Heart right ventricle (tissue), 16 donors: ENCODE data around the gene EPM2A. TPM values are rescaled to one million over a fixed set of nuclear protein-coding genes. Genes with fewer than 3 reads are reported as not detected.
"Not testable (repeated sequence)": the region's sequence is repeated elsewhere in the genome, so short reads cannot be mapped to it uniquely, and the experiment has no call there.

Experiments
- ATAC-seq, 8 donors: fragments of 200-7000 bp; cut with Tn5 transposase; one replicate each; pipeline ENCODE4 v1.9.1; 2020; ENCODE audit warnings: mild to moderate bottlenecking in 8 of 8, moderate library complexity in 8 of 8, moderate number of reproducible peaks in 1 of 8
- DNase-seq, 2 donors: peaks; one replicate each; pipeline ENCODE4 v3.0.0-alpha.2; 2020
- H3K27ac ChIP-seq, 10 donors: fragments of 200-600 bp; sonication (generic) in 2 of 10; one replicate each; pipeline versions ENCODE4 v1.5.0 to v1.8.0; 2020 to 2022; ENCODE audit warnings: mild to moderate bottlenecking in 3 of 10
- H3K27me3 ChIP-seq, 7 donors: fragments of 200-600 bp; one replicate each; pipeline ENCODE4 v1.8.0; 2021 to 2022; ENCODE audit warnings: mild to moderate bottlenecking in 2 of 7
- H3K36me3 ChIP-seq, 9 donors: fragments of 200-600 bp; sonication (generic) in 1 of 9; one replicate each; pipeline versions ENCODE4 v1.5.0 to v1.8.0; 2020 to 2022; ENCODE audit warnings: mild to moderate bottlenecking in 2 of 9
- H3K4me1 ChIP-seq, 9 donors: fragments of 200-600 bp; sonication (generic) in 1 of 9; one replicate each; pipeline versions ENCODE4 v1.5.0 to v1.8.0; 2020 to 2022; ENCODE audit warnings: mild to moderate bottlenecking in 4 of 9
- H3K4me3 ChIP-seq, 10 donors: fragments of 200-600 bp; sonication (generic) in 2 of 10; one replicate each; pipeline versions ENCODE4 v1.5.0 to v1.8.0; 2020 to 2022; ENCODE audit warnings: mild to moderate bottlenecking in 7 of 10, moderate library complexity in 2 of 10
- H3K9me3 ChIP-seq, 11 donors: fragments of 200-600 bp in 10 of 11; sonication (generic) in 2 of 11; one replicate each; pipeline versions ENCODE4 v1.5.0 to v1.8.0; 2013 to 2022; ENCODE audit warnings: mild to moderate bottlenecking in 2 of 11, control low read depth in 1 of 11, moderate library complexity in 1 of 11
- WGBS, 2 donors: extraction: QIAGEN DNeasy Blood & Tissue Kit; methylation state at CpG; one replicate each; pipeline ENCODE4 v1.1.7; 2013; ENCODE audit warnings: inconsistent platforms in 1 of 2; 5-methylcytosine and 5-hydroxymethylcytosine counted together
- intact Hi-C, 10 donors: fragments of 100-400 bp; cut with DNase I; formaldehyde crosslinking; loops; one replicate each; pipeline versions ENCODE4 v1.11.1 to v1.14.2; 2022
- polyA plus RNA-seq, 2 donors: library from polyadenylated mRNA; stranded (reverse); fragments of 200-250 nt; gene quantifications; one replicate each; pipeline ENCODE4 v1.2.3, GENCODE V29; 2013
- total RNA-seq, 10 donors: library from RNA; stranded (reverse); fragmentation: NEBNext Ultra II Directional in 3 of 10; extraction: Animal tissue kit (Norgen Biotek cat#: 25700) in 3 of 10; gene quantifications; one replicate each; pipeline versions ENCODE4 v1.2.1 to v1.2.4, GENCODE V29; 2021 to 2023
- TF ChIP-seq, protein P1 (sequence below), 9 donors: fragments of 200-600 bp; sonication (generic) in 2 of 9; IDR thresholded peaks; one replicate each; pipeline versions ENCODE4 v1.5.0 to v1.8.0; 2021 to 2022; ENCODE audit warnings: antibody characterized with exemption in 9 of 9, mild to moderate bottlenecking in 5 of 9, moderate library complexity in 1 of 9
- donor health status: Arrhythmogenic right ventricular cardiomyopathy.
- donor health status: ischemic (EF 13 %, LVEDD 7.1; RV severe dilation, severe dysfunction).
- donor health status: healthy with polysubstance abuse.
- donor health status: DM: no; HTN: yes; CAD: no.
- donor health status: DM: no; HTN: no; CAD: no.
- donor health status: ischemic (EF 25% LVEDD 6.9; RV normal size, moderate dysfunction).
- donor health status: ischemic (EF 25% LVEDD 5.7; RV mildly dilated, moderate dysfunction).
- donor health status: healthy.
- donor health status: DM: yes; HTN: yes; CAD: no.
- donor health status: Ischemic cardiomyopathy.
- donor health status: ischemic (EF 35%, LVEDD 5.7; RV mildly dilated, moderate dysfunction).
- donor health status: nonischemic (EF 11% LVEDD 7.7; RV severe dilation, severe dysfunction).
- donor health status: DM: yes; HTN: yes; CAD: no.
- donor health status: PGD.
- donor health status: ischemic (EF 29% LVEDD 5.4; RV normal size, mild dysfunction).
- donor health status: nonischemic (EF 23%, LVEDD 6.1; RV moderate dilation, normal function).

The EPM2A gene
- total and polyA plus RNA-seq, 12 donors = 11.0 to 60.9 (median 43.2) TPM

GRCh38 chr6:145745861-145746260, 10.5 kb upstream of the EPM2A start:
- 93 to 94% methylated on average over 1 of the region's 1 CpG for WGBS, 2 donors
- Histone ChIP-seq H3K9me3 (peaks cover 0 to 12% (median 0%) of the 10 kb centered on the region in 11 donors), H3K27me3 (no peaks in the 10 kb centered on the region), H3K27ac (no peak overlapping the region), H3K36me3 (no peaks in the 10 kb centered on the region), H3K4me3 (no peak overlapping the region), H3K4me1 (peaks cover 0 to 9% (median 0%) of the 10 kb centered on the region in 9 donors)
- no peak for DNase-seq
- intact Hi-C loops = loop anchor here in 1 of 10 donors (10.0 kb wide), 1 partner anchor 49 kb away; no protein-coding TSS in a partner anchor
- TF ChIP-seq, protein P1, sequence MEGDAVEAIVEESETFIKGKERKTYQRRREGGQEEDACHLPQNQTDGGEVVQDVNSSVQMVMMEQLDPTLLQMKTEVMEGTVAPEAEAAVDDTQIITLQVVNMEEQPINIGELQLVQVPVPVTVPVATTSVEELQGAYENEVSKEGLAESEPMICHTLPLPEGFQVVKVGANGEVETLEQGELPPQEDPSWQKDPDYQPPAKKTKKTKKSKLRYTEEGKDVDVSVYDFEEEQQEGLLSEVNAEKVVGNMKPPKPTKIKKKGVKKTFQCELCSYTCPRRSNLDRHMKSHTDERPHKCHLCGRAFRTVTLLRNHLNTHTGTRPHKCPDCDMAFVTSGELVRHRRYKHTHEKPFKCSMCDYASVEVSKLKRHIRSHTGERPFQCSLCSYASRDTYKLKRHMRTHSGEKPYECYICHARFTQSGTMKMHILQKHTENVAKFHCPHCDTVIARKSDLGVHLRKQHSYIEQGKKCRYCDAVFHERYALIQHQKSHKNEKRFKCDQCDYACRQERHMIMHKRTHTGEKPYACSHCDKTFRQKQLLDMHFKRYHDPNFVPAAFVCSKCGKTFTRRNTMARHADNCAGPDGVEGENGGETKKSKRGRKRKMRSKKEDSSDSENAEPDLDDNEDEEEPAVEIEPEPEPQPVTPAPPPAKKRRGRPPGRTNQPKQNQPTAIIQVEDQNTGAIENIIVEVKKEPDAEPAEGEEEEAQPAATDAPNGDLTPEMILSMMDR (IDR thresholded peaks at IDR 0.05) = no peak
- ATAC-seq = no peak

GRCh38 chr6:145744619-145745018, 9.3 kb upstream of the EPM2A start:
- peaks cover 0 to 12% (median 0%) of the 10 kb centered on the region in 11 donors for H3K9me3 ChIP-seq
- no peak for ATAC-seq

DNA sequence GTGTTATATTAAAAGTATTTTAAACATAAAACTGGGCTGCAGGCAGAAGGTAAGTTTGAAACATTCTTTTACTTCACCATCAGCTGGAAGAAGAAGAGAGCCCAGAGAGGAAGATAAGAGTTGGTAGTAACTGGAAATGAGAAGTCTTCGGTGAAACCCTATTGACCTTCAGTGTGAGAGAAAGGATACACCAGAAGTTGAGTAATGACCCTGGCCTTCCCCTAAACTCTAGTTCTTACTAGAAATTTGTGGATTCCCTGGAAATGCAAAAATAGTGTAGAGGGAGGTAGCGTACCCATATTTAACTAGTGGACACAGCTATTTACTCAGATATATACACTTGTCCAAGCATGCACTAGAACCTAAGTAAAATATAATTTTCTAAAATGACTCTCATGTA, 8.0 kb upstream of the EPM2A start:
- H3K4me1 ChIP-seq = no peaks in the 10 kb centered on the region
- no peak for DNase-seq
- TF ChIP-seq, protein P1 (IDR thresholded peaks at IDR 0.05) = no peak
- no peaks in the 10 kb centered on the region for H3K27me3 ChIP-seq
- no peak overlapping the region for H3K27ac ChIP-seq
- peaks cover 0 to 10% (median 0%) of the 10 kb centered on the region in 11 donors for H3K9me3 ChIP-seq
- 89 to 91% methylated on average over 2 of the region's 2 CpGs for WGBS, 2 donors
- H3K4me3 ChIP-seq = no peak overlapping the region
- no peak for ATAC-seq
- intact Hi-C loops = loop anchor here in 1 of 10 donors (10.0 kb wide), 1 partner anchor 51 kb away; no protein-coding TSS in a partner anchor
- no peaks in the 10 kb centered on the region for H3K36me3 ChIP-seq

More at GRCh38 chr6:145744619-145745018, 9.3 kb upstream of the EPM2A start:
- Histone ChIP-seq H3K4me1 (peaks cover 0 to 4% (median 0%) of the 10 kb centered on the region in 9 donors), H3K4me3 (no peak overlapping the region), H3K36me3 (no peaks in the 10 kb centered on the region), H3K27ac (no peak overlapping the region), H3K27me3 (no peaks in the 10 kb centered on the region)
- intact Hi-C loops = loop anchor here in 1 of 10 donors (10.0 kb wide), 1 partner anchor 50 kb away; no protein-coding TSS in a partner anchor
- WGBS, 2 donors = 98% methylated on average over 2 of the region's 2 CpGs
- TF ChIP-seq, protein P1 (IDR thresholded peaks at IDR 0.05) = no peak
- DNase-seq = no peak

DNA sequence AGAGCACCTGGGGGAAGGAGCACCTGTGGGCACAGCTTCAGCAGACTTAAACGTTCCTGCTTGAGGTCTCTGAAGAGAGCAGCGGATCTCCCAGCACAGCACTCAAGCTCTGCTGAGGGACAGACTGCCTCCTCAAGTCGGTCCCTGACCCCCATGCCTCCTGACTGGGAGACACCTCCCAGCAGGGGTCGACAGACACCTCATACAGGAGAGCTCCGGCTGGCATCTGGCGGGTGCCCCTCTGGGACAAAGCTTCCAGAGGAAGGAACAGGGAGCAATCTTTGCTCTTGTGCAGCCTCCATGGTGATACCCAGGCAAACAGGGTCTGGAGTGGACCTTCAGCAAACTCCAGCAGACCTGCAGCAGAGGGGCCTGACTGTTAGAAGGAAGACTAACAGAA, 7.2 kb upstream of the EPM2A start:
- not testable (repeated sequence) for H3K9me3 ChIP-seq, H3K4me1 ChIP-seq, ATAC-seq, DNase-seq, H3K27me3 ChIP-seq, H3K36me3 ChIP-seq, H3K4me3 ChIP-seq, H3K27ac ChIP-seq
- WGBS, 2 donors = 81 to 82% methylated on average over 6 of the region's 6 CpGs
- intact Hi-C loops = loop anchor here in 1 of 10 donors (10.0 kb wide), 1 partner anchor 52 kb away; no protein-coding TSS in a partner anchor

DNA sequence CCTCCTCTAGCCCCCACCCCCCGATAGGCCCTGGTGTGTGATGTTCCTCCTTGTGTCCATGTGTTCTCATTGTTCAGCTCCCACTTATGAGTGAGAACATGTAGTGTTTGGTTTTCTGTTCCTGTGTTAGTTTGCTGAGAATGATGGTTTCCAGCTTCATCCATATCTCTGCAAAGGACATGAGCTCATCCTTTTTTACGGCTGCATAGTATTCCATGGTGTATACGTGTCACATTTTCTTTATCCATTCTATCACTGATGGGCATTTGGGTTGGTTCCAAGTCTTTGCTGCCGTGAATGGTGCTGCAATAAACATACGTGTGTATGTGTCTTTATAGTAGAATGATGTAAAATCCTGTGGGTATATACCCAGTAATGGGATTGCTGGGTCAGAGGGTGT, 4.4 kb upstream of the EPM2A start:
- intact Hi-C loops = loop anchor here in 7 of 10 donors (5.0 to 10.0 kb wide), 8 partner anchors 55 to 225 kb away; partner anchors contain the start of genes SHPRH (in 3 of the 7) and FBXO30 (in 2 of the 7)
- H3K4me1 ChIP-seq = peaks cover 0 to 20% (median 8%) of the 10 kb centered on the region in 9 donors
- not testable (repeated sequence) for H3K9me3 ChIP-seq, H3K36me3 ChIP-seq, H3K27me3 ChIP-seq, H3K27ac ChIP-seq, H3K4me3 ChIP-seq, DNase-seq, ATAC-seq
- 93 to 94% methylated on average over 5 of the region's 5 CpGs for WGBS, 2 donors
